B cell (primary cell): ENCODE data around the gene SHOC2. TPM values are rescaled to one million over a fixed set of nuclear protein-coding genes. Genes with fewer than 3 reads are reported as not detected.
A peak's percentile ranks its signal among the peaks of the same experiment; 100 is the strongest.

Source experiments
- ATAC-seq: fragments of 200-7000 bp; cut with Tn5 transposase; one replicate; pipeline ENCODE4 v1.10.0; 2021; ENCODE audit warnings: low read depth, mild to moderate bottlenecking, moderate number of reproducible peaks, moderate library complexity
- CTCF ChIA-PET: fragments of 350-600 bp; sonication (Branson Sonifier 250); formaldehyde crosslinking; loops from one replicate; lab custom pipeline; 2021; ENCODE audit warnings: antibody characterized with exemption, inconsistent platforms; lab: Charles Lee
- POLR2A ChIA-PET: fragments of 350-600 bp; sonication (Branson Sonifier 250); formaldehyde crosslinking; loops from one replicate; lab custom pipeline; 2021; ENCODE audit warnings: antibody characterized with exemption; lab: Charles Lee
- DNase-seq: peaks from one replicate; pipeline ENCODE4 v3.0.0; 2013
- H2AFZ ChIP-seq: 2 replicates; pipeline ENCODE4 v1.6.1; 2012; ENCODE audit warnings: mild to moderate bottlenecking, low read depth, low read length; ENCODE audit not compliant: insufficient read depth, poor library complexity, severe bottlenecking
- H3K27ac ChIP-seq, 2 donors: 1 replicate in 1 of 2; 2 replicates in 1 of 2; pipeline ENCODE4 v1.5.1; 2012 to 2013; ENCODE audit warnings: low read length in 2 of 2, mild to moderate bottlenecking in 2 of 2, moderate library complexity in 1 of 2
- H3K27me3 ChIP-seq, 4 experiments: fragments of 200-600 bp in 1 of 4; sonication (generic) in 1 of 4; replicated peaks in 1 of 4; 1 replicate in 2 of 4; 2 replicates in 2 of 4; pipeline versions ENCODE4 v1.6.1 to v1.7.0; 2013 to 2016; ENCODE audit warnings: low read length in 3 of 4, mild to moderate bottlenecking in 2 of 4, mixed read lengths in 1 of 4, moderate library complexity in 1 of 4; ENCODE audit not compliant: insufficient read depth in 4 of 4, control insufficient read depth in 3 of 4; ENCODE audit errors: control extremely low read depth in 1 of 4
- H3K36me3 ChIP-seq, 2 experiments: replicated peaks in 1 of 2; 1 replicate in 1 of 2; 2 replicates in 1 of 2; pipeline versions ENCODE4 v1.6.1 to v1.7.1; 2013; ENCODE audit warnings: low read length in 1 of 2; ENCODE audit not compliant: insufficient read depth in 2 of 2, control insufficient read depth in 1 of 2; ENCODE audit errors: control extremely low read depth in 1 of 2, extremely low read depth in 1 of 2
- H3K4me1 ChIP-seq, 2 donors: fragments of 200-600 bp in 1 of 2; sonication (generic) in 1 of 2; 1 replicate in 1 of 2; 2 replicates in 1 of 2; pipeline versions ENCODE4 v1.5.1 to v1.6.1; 2013 to 2017; ENCODE audit warnings: low read length in 2 of 2; ENCODE audit not compliant: control insufficient read depth in 2 of 2, insufficient read depth in 2 of 2
- H3K4me2 ChIP-seq: replicated peaks from 2 replicates; pipeline ENCODE3; 2012; ENCODE audit warnings: mild to moderate bottlenecking, low read depth, low read length; ENCODE audit not compliant: poor library complexity, severe bottlenecking
- H3K4me3 ChIP-seq, 5 experiments: fragments of 200-600 bp in 1 of 5; sonication (generic) in 1 of 5; 1 replicate in 3 of 5; 2 replicates in 2 of 5; pipeline versions ENCODE4 v1.5.1 to v1.7.0; 2011 to 2016; ENCODE audit warnings: low read length in 4 of 5, mild to moderate bottlenecking in 4 of 5, low read depth in 2 of 5, control low read depth in 1 of 5, moderate library complexity in 1 of 5; ENCODE audit not compliant: insufficient read depth in 1 of 5; ENCODE audit errors: control extremely low read depth in 1 of 5, extremely low read depth in 1 of 5
- H3K79me2 ChIP-seq: fragments of 200-600 bp; sonication (generic); one replicate; pipeline ENCODE4 v1.6.0; 2016; ENCODE audit warnings: low read length; ENCODE audit not compliant: control insufficient read depth, insufficient read depth
- H3K9ac ChIP-seq: fragments of 200-600 bp; sonication (generic); 2 replicates; pipeline ENCODE4 v1.6.1; 2017; ENCODE audit warnings: mild to moderate bottlenecking, low read length, moderate library complexity
- H3K9me3 ChIP-seq, 3 donors: one replicate each; pipeline versions ENCODE4 v1.6.1 to v1.7.1; 2013; ENCODE audit warnings: low read length in 2 of 3; ENCODE audit not compliant: control insufficient read depth in 2 of 3, insufficient read depth in 1 of 3; ENCODE audit errors: control extremely low read depth in 1 of 3
- H4K20me1 ChIP-seq: 2 replicates; pipeline ENCODE4 v1.6.0; 2012; ENCODE audit warnings: mild to moderate bottlenecking, low read length; ENCODE audit not compliant: insufficient read depth, control insufficient read depth, poor library complexity, severe bottlenecking
- H3K27ac Mint-ChIP-seq: one replicate; pipeline ENCODE4 v1.8.0; 2021; ENCODE audit warnings: mixed read lengths
- H3K27me3 Mint-ChIP-seq: one replicate; pipeline ENCODE4 v1.8.0; 2021; ENCODE audit warnings: mixed read lengths
- H3K4me1 Mint-ChIP-seq: one replicate; pipeline ENCODE4 v1.8.0; 2021; ENCODE audit warnings: mixed read lengths
- H3K4me3 Mint-ChIP-seq: one replicate; pipeline ENCODE4 v1.8.0; 2021; ENCODE audit warnings: mixed read lengths
- H3K9me3 Mint-ChIP-seq: one replicate; pipeline ENCODE4 v1.8.0; 2022; ENCODE audit warnings: mixed read lengths; ENCODE audit not compliant: insufficient read depth
- CTCF ChIP-seq: fragments of 200-600 bp; IDR thresholded peaks from one replicate; pipeline ENCODE4 v1.8.0; 2022; ENCODE audit warnings: antibody characterized with exemption, mild to moderate bottlenecking
- EZH2 ChIP-seq: IDR thresholded peaks from 2 replicates; pipeline ENCODE4 v1.6.1; 2012; ENCODE audit warnings: borderline replicate concordance, low read depth, mild to moderate bottlenecking, moderate library complexity, low read length; ENCODE audit not compliant: insufficient read depth, poor library complexity, severe bottlenecking
- WGBS: methylation state at CpG from one replicate; pipeline ENCODE4 v1.1.5; 2013; ENCODE audit warnings: missing lambda C conversion rate; ENCODE audit not compliant: insufficient coverage; 5-methylcytosine and 5-hydroxymethylcytosine counted together
- intact Hi-C: fragments of 100-400 bp; cut with micrococcal nuclease; formaldehyde crosslinking; loops from one replicate; pipeline ENCODE4 v1.10.0; 2022
- polyA plus RNA-seq: library from polyadenylated mRNA; depleted of rRNA; stranded (reverse); fragments of >200 nt; gene quantifications from 2 replicates; pipeline ENCODE4 v1.2.3, GENCODE V29; 2012
- total RNA-seq, 2 donors: library from RNA; stranded (reverse); fragments of 120-200 nt in 1 of 2; gene quantifications; 1 replicate in 1 of 2; 2 replicates in 1 of 2; pipeline versions ENCODE4 v1.2.3 to v1.2.4, GENCODE V29; 2013 to 2022

Gene SHOC2
- total and polyA plus RNA-seq, 2 donors (not counting 1 experiment from before 2014, with no cell fraction given): 13.3 to 116 TPM

GRCh38 chr10:110973400-110973799 is 54.0 kb downstream of the SHOC2 start:
- ATAC-seq (no peak), DNase-seq (no peak)
- Histone ChIP-seq H3K4me1 (peaks cover 4 to 16% of the 10 kb centered on the region in 2 donors), H3K9me3 (no peaks in the 10 kb centered on the region), H3K4me2 (peak overlapping the region; percentile 21), H3K27me3 (no peaks in the 10 kb centered on the region), H3K27ac (peak overlapping the region in 1 of 2 donors; percentile 13), H4K20me1 (peaks cover 50% of the 10 kb centered on the region), H3K79me2 (peaks cover 91% of the 10 kb centered on the region), H3K36me3 (peaks cover 0 to 4% of the 10 kb centered on the region in 2 experiments), H2AFZ (no peak overlapping the region), H3K9ac (no peak overlapping the region), H3K4me3 (no peak overlapping the region)
- no peak for TF ChIP-seq CTCF
- no peak for TF ChIP-seq EZH2
- intact Hi-C loops: loop anchor here (5.0 kb wide), 1 partner anchor 51 kb away; no protein-coding TSS in a partner anchor
- H3K9me3 Mint-ChIP-seq: no peaks in the 10 kb centered on the region
- no peaks in the 10 kb centered on the region for H3K27me3 Mint-ChIP-seq
- CTCF ChIA-PET: interaction anchor here (0.7 kb wide), 1 partner anchor 694 kb away, joined by 3 read pairs; no protein-coding TSS in a partner anchor
- H3K4me1 Mint-ChIP-seq: peaks cover 65% of the 10 kb centered on the region
- POLR2A ChIA-PET: no interaction called here
- no CpG with 5 or more reads among the region's 3 CpGs for WGBS
- H3K27ac Mint-ChIP-seq: no peak overlapping the region
- H3K4me3 Mint-ChIP-seq: peak overlapping the region; percentile 33

- intact Hi-C loops: no loop called here
- no peaks in the 10 kb centered on the region for H3K9me3 Mint-ChIP-seq
- no peak overlapping the region for H3K27ac ChIP-seq
- H3K4me1 ChIP-seq: peaks cover 11 to 27% of the 10 kb centered on the region in 2 donors
- H4K20me1 ChIP-seq: peaks cover 65% of the 10 kb centered on the region
- no peak for DNase-seq
- no peak for ATAC-seq
- H3K79me2 ChIP-seq: peaks cover 90% of the 10 kb centered on the region
- H3K4me1 Mint-ChIP-seq: peaks cover 70% of the 10 kb centered on the region
- ChIA-PET POLR2A (no interaction called here), CTCF (no interaction called here)
- no peak overlapping the region for H3K9ac ChIP-seq
- no peak overlapping the region for H3K4me3 Mint-ChIP-seq
- no peak overlapping the region for H3K27ac Mint-ChIP-seq
- no CpG with 5 or more reads among the region's 1 CpG for WGBS
- H3K4me3 ChIP-seq: no peak overlapping the region
- H3K27me3 Mint-ChIP-seq: no peaks in the 10 kb centered on the region
- H3K4me2 ChIP-seq: no peak overlapping the region
- TF ChIP-seq EZH2 (no peak), CTCF (no peak)
- peaks cover 1 to 10% of the 10 kb centered on the region in 2 experiments for H3K36me3 ChIP-seq
- no peaks in the 10 kb centered on the region for H3K27me3 ChIP-seq
- H2AFZ ChIP-seq: no peak overlapping the region
- no peaks in the 10 kb centered on the region for H3K9me3 ChIP-seq
Measured at GRCh38 chr10:110976577-110976976, 57.2 kb downstream of the SHOC2 start.
